Right lobe of liver (tissue), 6 donors: ENCODE data around the gene GGCX. TPM values are rescaled to one million over a fixed set of nuclear protein-coding genes. Genes with fewer than 3 reads are reported as not detected.

Experiments
- ATAC-seq, 4 donors: fragments of 200-7000 bp; cut with Tn5 transposase; one replicate each; pipeline ENCODE4 v1.9.1; 2020; ENCODE audit warnings: mild to moderate bottlenecking in 4 of 4, moderate library complexity in 4 of 4
- DNase-seq, 3 donors: peaks; one replicate each; pipeline ENCODE4 v3.0.0-alpha.2; 2020
- H3K27ac ChIP-seq, 3 donors: fragments of 200-600 bp; one replicate each; pipeline ENCODE4 v1.8.0; 2022
- H3K27me3 ChIP-seq, 2 donors: fragments of 200-600 bp; one replicate each; pipeline ENCODE4 v1.8.0; 2022
- H3K36me3 ChIP-seq, 4 donors: fragments of 200-600 bp; sonication (generic) in 1 of 4; one replicate each; pipeline versions ENCODE4 v1.5.1 to v1.8.0; 2017 to 2022; ENCODE audit warnings: control low read depth in 1 of 4
- H3K4me1 ChIP-seq, 4 donors: fragments of 200-600 bp; sonication (generic) in 1 of 4; one replicate each; pipeline versions ENCODE4 v1.5.1 to v1.8.0; 2017 to 2022; ENCODE audit warnings: control low read depth in 1 of 4
- H3K4me3 ChIP-seq, 3 donors: fragments of 200-600 bp; one replicate each; pipeline ENCODE4 v1.8.0; 2022
- H3K9me3 ChIP-seq, 4 donors: fragments of 200-600 bp; sonication (generic) in 1 of 4; one replicate each; pipeline versions ENCODE4 v1.5.1 to v1.8.0; 2017 to 2022; ENCODE audit warnings: control low read depth in 1 of 4
- CTCF ChIP-seq, 4 donors: fragments of 200-600 bp in 3 of 4; fragments of 450-650 bp in 1 of 4; IDR thresholded peaks; one replicate each; pipeline versions ENCODE4 v1.5.1 to v1.8.0; 2016 to 2022; ENCODE audit warnings: antibody characterized with exemption in 4 of 4, mild to moderate bottlenecking in 2 of 4
- POLR2A ChIP-seq: fragments of 450-650 bp; IDR thresholded peaks from one replicate; pipeline ENCODE4 v1.6.1; 2017; ENCODE audit warnings: antibody characterized with exemption, mild to moderate bottlenecking
- WGBS: methylation state at CpG from one replicate; pipeline ENCODE4 v1.1.6; 2018; ENCODE audit warnings: low coverage, low lambda C conversion rate; ENCODE audit not compliant: insufficient coverage; ENCODE audit errors: missing lambda C conversion rate; 5-methylcytosine and 5-hydroxymethylcytosine counted together
- intact Hi-C, 2 donors: fragments of 100-400 bp; cut with DNase I; formaldehyde crosslinking; loops; one replicate each; pipeline versions ENCODE4 v1.11.2 to v1.14.1; 2022
- long read RNA-seq: library from polyadenylated mRNA; unstranded; transcript quantifications from one replicate; pipeline ENCODE4 v2.0.0, GENCODE V29; 2019
- total RNA-seq, 6 experiments: library from RNA; depleted of rRNA in 2 of 6; stranded (reverse); fragments of >200 nt in 2 of 6; fragmentation: NEBNext Ultra II Directional in 3 of 6; extraction: Animal tissue kit (Norgen Biotek cat#: 25700) in 3 of 6; gene quantifications; one replicate each; pipeline versions ENCODE4 v1.1.0 to v1.2.4, GENCODE V29; 2016 to 2023
- donor health status: DM: no; HTN: yes; CAD: no.
- donor health status: DM: no; HTN: no; CAD: no.
- donor health status: DM: no; HTN: no; CAD: no.
- donor health status: DM: no; HTN: yes; CAD: no.
- donor health status: DM: no; HTN: yes; CAD: no.

GGCX gene
- total RNA-seq = 100 to 1,000 TPM in 4 of 6 experiments, 10 to 100 TPM in 2; 89.6 to 238 (median 183) TPM
- long read RNA-seq, full-length matches to known transcripts = 22 of 33 reads
- long read RNA-seq, partial matches to known transcripts = 7 of 33 reads
- long read RNA-seq, other reads (novel, unspliced or antisense) = 4 of 33 reads

- intact Hi-C loops = no loop called here
- Histone ChIP-seq H3K9me3 (no peaks in the 10 kb centered on the region), H3K4me1 (peaks cover 0 to 20% (median 12%) of the 10 kb centered on the region in 4 donors), H3K27ac (peak within 1 kb of the TSS; percentile 82 to 92 (median 89)), H3K27me3 (no peaks in the 10 kb centered on the region), H3K36me3 (peaks cover 0 to 21% (median 4%) of the 10 kb centered on the region in 4 donors), H3K4me3 (peak within 1 kb of the TSS; percentile 70 to 88 (median 79))
- peak; percentile 97 to 98 (median 97) for DNase-seq
- TF ChIP-seq CTCF (IDR thresholded peaks at IDR 0.05) (peak in 1 of 4 donors; percentile 4), POLR2A (peak; percentile 91)
- WGBS = 2% methylated on average over 31 of the region's 64 CpGs
- ATAC-seq = peak; percentile 86 to 93 (median 88)
Observed at GRCh38 chr2:85561280-85562212, at the start of gene GGCX. TSS of gene GGCX (minus strand) at chr2:85561493. CDS start at chr2:85561428, 65 bp downstream.

GRCh38 chr2:85607268-85608215 is 46.2 kb upstream of the GGCX start:
- WGBS = 56% methylated on average over 8 of the region's 9 CpGs
- intact Hi-C loops = no loop called here

DNA sequence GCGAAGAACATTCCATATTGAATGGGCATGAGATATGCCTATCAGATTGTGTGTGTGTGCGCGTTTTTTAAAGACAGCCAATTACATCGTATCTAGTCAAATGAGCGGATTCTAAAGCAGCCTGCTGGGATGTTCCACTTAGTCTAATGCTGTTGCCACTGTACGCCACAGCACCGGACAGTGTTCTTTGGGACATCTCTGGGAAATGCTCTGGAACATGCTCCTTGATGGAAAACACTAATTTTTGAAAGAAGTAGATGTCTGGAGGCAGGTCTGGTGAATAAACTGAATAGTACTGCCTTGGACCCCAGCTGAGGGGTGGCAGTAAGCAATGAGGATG is 44.8 kb upstream of the GGCX start:
- Histone ChIP-seq H3K9me3 (no peaks in the 10 kb centered on the region), H3K4me1 (peaks cover 0 to 46% (median 13%) of the 10 kb centered on the region in 4 donors), H3K27me3 (no peaks in the 10 kb centered on the region), H3K27ac (no peak overlapping the region), H3K4me3 (no peak overlapping the region), H3K36me3 (peaks cover 0 to 12% (median 2%) of the 10 kb centered on the region in 4 donors)
- 91% methylated on average over 7 of the region's 7 CpGs for WGBS
- DNase-seq (no peak), ATAC-seq (no peak)
- intact Hi-C loops = no loop called here
- TF ChIP-seq POLR2A (no peak), CTCF (IDR thresholded peaks at IDR 0.05) (no peak)

More at GRCh38 chr2:85607268-85608215, 46.2 kb upstream of the GGCX start:
- peaks cover 0 to 45% (median 11%) of the 10 kb centered on the region in 4 donors for H3K4me1 ChIP-seq
- no peak overlapping the region for H3K4me3 ChIP-seq
- DNase-seq (no peak), ATAC-seq (no peak)
- H3K36me3 ChIP-seq = peaks cover 0 to 12% (median 2%) of the 10 kb centered on the region in 4 donors
- peak overlapping the region in 1 of 3 donors; percentile 1 for H3K27ac ChIP-seq
- no peaks in the 10 kb centered on the region for H3K27me3 ChIP-seq
- no peak for TF ChIP-seq POLR2A
- TF ChIP-seq CTCF (IDR thresholded peaks at IDR 0.05) = no peak
- no peaks in the 10 kb centered on the region for H3K9me3 ChIP-seq
